ENCODE measurements around the gene RALGDS. TPM values are rescaled to one million over a fixed set of nuclear protein-coding genes. Genes with fewer than 3 reads are reported as not detected.

RALGDS gene
- total RNA-seq, 1 experiment from 2014 or later: 22.9 TPM

DNA sequence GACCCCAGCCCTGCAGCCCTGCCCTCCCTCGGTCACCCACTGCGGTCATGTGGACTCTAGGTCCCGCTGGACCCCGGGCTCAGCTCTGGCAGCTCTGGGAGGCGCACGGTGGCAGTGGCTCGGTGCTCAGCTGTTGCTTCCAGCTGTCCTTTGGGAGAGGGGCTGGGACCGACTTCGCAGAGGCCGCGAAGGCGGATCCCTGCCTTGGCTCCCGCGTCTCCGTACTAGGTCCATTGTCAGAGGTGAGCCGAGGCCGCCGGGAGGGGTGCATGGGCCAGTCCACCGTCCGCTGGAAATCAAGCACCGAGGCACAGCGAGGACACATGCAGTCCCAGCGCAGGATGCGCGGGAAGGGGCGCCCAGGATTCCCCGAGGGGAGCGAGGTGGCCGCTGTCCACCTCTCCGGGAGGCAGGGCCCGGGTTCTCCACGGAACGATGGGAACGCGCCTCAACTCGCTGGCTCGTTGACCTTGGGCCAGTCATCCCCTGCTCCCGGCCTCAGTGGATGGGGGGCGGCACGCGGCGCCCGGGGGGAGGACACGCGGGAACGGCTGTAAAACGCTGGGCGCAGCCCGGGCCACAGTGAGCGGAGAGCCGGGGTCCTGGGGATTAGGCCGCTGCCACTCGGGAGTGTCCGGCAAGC is 41.9 kb upstream of the RALGDS start (continued):
- TF ChIP-seq, protein P1, sequence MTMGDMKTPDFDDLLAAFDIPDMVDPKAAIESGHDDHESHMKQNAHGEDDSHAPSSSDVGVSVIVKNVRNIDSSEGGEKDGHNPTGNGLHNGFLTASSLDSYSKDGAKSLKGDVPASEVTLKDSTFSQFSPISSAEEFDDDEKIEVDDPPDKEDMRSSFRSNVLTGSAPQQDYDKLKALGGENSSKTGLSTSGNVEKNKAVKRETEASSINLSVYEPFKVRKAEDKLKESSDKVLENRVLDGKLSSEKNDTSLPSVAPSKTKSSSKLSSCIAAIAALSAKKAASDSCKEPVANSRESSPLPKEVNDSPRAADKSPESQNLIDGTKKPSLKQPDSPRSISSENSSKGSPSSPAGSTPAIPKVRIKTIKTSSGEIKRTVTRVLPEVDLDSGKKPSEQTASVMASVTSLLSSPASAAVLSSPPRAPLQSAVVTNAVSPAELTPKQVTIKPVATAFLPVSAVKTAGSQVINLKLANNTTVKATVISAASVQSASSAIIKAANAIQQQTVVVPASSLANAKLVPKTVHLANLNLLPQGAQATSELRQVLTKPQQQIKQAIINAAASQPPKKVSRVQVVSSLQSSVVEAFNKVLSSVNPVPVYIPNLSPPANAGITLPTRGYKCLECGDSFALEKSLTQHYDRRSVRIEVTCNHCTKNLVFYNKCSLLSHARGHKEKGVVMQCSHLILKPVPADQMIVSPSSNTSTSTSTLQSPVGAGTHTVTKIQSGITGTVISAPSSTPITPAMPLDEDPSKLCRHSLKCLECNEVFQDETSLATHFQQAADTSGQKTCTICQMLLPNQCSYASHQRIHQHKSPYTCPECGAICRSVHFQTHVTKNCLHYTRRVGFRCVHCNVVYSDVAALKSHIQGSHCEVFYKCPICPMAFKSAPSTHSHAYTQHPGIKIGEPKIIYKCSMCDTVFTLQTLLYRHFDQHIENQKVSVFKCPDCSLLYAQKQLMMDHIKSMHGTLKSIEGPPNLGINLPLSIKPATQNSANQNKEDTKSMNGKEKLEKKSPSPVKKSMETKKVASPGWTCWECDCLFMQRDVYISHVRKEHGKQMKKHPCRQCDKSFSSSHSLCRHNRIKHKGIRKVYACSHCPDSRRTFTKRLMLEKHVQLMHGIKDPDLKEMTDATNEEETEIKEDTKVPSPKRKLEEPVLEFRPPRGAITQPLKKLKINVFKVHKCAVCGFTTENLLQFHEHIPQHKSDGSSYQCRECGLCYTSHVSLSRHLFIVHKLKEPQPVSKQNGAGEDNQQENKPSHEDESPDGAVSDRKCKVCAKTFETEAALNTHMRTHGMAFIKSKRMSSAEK (CRISPR knock-in tag; IDR thresholded peaks at IDR 0.05; ENCODE audit: borderline replicate concordance): no peak
- no peak for TF ChIP-seq ZNF671 (CRISPR knock-in tag; IDR thresholded peaks at IDR 0.05)

DNA sequence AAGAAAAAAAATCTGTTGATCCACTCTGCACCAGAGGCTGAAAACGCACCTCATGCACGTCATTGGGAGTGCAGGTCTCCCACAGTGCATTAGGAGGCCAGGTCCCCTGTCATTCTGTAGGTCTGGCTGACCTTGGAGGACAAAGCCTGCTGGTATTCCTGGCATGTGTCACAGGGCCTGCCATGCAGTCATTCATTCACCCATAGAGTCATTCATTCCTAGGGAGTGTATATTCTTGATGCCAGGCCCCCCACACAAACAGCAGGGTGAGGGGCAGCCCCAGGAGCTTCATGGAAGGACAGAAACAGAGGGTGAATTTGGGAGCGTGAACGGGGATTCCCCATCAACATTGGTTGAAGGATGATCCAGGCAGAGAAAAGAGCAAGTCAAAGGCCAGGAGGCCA is 40.5 kb upstream of the RALGDS start:
- H3K27me3 Mint-ChIP-seq (ENCODE audit: low read depth): peaks cover 11% of the 10 kb centered on the region
- DNase-seq (ENCODE audit: low spot score) (no peak), ATAC-seq (no peak)
- H3K9me3 Mint-ChIP-seq: no peaks in the 10 kb centered on the region
- H3K27ac Mint-ChIP-seq: no peak overlapping the region; the same call in 1 of the 2 replicates
- peaks cover 20% of the 10 kb centered on the region for H3K36me3 Mint-ChIP-seq
- CTCF ChIA-PET: interaction anchor here (0.6 to 3.8 kb wide), 7 partner anchors 10 to 181 kb away, joined by 3 to 16 read pairs (median 4); no protein-coding TSS in a partner anchor
- peaks cover 6% of the 10 kb centered on the region for H3K4me1 Mint-ChIP-seq
- TF ChIP-seq FOXJ3 (CRISPR knock-in tag; IDR thresholded peaks at IDR 0.05; ENCODE audit: borderline replicate concordance) (no peak), TEAD4 (CRISPR knock-in tag; IDR thresholded peaks at IDR 0.05) (no peak), RORB (CRISPR knock-in tag; IDR thresholded peaks at IDR 0.05) (no peak), EMX1 (CRISPR knock-in tag; IDR thresholded peaks at IDR 0.05) (no peak), CREB1 (CRISPR knock-in tag; IDR thresholded peaks at IDR 0.05) (no peak), NR2C2 (CRISPR knock-in tag; IDR thresholded peaks at IDR 0.05) (no peak), IRF2 (CRISPR knock-in tag; IDR thresholded peaks at IDR 0.05; ENCODE audit: borderline replicate concordance, low read depth) (no peak)
- TF ChIP-seq, protein P2, sequence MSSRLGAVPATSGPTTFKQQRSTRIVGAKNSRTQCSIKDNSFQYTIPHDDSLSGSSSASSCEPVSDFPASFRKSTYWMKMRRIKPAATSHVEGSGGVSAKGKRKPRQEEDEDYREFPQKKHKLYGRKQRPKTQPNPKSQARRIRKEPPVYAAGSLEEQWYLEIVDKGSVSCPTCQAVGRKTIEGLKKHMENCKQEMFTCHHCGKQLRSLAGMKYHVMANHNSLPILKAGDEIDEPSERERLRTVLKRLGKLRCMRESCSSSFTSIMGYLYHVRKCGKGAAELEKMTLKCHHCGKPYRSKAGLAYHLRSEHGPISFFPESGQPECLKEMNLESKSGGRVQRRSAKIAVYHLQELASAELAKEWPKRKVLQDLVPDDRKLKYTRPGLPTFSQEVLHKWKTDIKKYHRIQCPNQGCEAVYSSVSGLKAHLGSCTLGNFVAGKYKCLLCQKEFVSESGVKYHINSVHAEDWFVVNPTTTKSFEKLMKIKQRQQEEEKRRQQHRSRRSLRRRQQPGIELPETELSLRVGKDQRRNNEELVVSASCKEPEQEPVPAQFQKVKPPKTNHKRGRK (CRISPR knock-in tag; IDR thresholded peaks at IDR 0.05; ENCODE audit: borderline replicate concordance): no peak
- TF ChIP-seq, protein P3, sequence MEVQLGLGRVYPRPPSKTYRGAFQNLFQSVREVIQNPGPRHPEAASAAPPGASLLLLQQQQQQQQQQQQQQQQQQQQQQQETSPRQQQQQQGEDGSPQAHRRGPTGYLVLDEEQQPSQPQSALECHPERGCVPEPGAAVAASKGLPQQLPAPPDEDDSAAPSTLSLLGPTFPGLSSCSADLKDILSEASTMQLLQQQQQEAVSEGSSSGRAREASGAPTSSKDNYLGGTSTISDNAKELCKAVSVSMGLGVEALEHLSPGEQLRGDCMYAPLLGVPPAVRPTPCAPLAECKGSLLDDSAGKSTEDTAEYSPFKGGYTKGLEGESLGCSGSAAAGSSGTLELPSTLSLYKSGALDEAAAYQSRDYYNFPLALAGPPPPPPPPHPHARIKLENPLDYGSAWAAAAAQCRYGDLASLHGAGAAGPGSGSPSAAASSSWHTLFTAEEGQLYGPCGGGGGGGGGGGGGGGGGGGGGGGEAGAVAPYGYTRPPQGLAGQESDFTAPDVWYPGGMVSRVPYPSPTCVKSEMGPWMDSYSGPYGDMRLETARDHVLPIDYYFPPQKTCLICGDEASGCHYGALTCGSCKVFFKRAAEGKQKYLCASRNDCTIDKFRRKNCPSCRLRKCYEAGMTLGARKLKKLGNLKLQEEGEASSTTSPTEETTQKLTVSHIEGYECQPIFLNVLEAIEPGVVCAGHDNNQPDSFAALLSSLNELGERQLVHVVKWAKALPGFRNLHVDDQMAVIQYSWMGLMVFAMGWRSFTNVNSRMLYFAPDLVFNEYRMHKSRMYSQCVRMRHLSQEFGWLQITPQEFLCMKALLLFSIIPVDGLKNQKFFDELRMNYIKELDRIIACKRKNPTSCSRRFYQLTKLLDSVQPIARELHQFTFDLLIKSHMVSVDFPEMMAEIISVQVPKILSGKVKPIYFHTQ (CRISPR knock-in tag; IDR thresholded peaks at IDR 0.05): no peak
- TF ChIP-seq, protein P4, sequence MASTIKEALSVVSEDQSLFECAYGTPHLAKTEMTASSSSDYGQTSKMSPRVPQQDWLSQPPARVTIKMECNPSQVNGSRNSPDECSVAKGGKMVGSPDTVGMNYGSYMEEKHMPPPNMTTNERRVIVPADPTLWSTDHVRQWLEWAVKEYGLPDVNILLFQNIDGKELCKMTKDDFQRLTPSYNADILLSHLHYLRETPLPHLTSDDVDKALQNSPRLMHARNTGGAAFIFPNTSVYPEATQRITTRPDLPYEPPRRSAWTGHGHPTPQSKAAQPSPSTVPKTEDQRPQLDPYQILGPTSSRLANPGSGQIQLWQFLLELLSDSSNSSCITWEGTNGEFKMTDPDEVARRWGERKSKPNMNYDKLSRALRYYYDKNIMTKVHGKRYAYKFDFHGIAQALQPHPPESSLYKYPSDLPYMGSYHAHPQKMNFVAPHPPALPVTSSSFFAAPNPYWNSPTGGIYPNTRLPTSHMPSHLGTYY (CRISPR knock-in tag; IDR thresholded peaks at IDR 0.05): no peak
- POLR2A ChIA-PET: no interaction called here
- H3K4me3 Mint-ChIP-seq: peak overlapping the region; percentile 13; the same call in 1 of the 2 replicates

All from WTC11 (cell line).